Hepatocyte (in vitro differentiated cells): ENCODE measurements around the gene UROC1.

Experiments used
- EZH2 ChIP-seq: fragments of 200-600 bp; sonication (generic); IDR thresholded peaks from 2 replicates; pipeline ENCODE4 v1.6.1; 2016; ENCODE audit warnings: antibody characterized with exemption, mild to moderate bottlenecking, borderline replicate concordance
- TF ChIP-seq, protein P1 (sequence below): fragments of 200-600 bp; sonication (generic); IDR thresholded peaks from 2 replicates; pipeline ENCODE4 v1.5.1; 2016; ENCODE audit warnings: antibody characterized with exemption, mild to moderate bottlenecking; ENCODE audit not compliant: poor library complexity

DNA sequence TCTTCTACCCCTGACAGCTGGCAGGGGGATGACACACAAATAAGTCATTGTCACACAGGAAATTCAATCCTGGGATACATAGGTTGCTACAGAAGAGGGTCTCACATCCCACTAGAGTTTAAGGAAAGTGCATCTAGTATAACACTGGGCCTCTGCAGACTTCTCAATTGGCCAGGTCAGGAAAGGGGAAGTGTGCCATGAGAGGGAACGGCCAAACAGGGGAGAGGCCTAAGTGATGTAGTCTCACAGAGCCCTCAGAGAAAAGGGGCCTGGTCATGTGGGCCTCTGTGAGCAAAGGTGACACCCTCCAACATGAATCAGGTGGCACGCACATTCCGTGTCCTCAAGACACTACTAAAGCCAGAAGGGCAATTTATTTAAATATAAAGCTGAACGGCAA is 53.1 kb downstream of the UROC1 start:
- TF ChIP-seq, protein P1, sequence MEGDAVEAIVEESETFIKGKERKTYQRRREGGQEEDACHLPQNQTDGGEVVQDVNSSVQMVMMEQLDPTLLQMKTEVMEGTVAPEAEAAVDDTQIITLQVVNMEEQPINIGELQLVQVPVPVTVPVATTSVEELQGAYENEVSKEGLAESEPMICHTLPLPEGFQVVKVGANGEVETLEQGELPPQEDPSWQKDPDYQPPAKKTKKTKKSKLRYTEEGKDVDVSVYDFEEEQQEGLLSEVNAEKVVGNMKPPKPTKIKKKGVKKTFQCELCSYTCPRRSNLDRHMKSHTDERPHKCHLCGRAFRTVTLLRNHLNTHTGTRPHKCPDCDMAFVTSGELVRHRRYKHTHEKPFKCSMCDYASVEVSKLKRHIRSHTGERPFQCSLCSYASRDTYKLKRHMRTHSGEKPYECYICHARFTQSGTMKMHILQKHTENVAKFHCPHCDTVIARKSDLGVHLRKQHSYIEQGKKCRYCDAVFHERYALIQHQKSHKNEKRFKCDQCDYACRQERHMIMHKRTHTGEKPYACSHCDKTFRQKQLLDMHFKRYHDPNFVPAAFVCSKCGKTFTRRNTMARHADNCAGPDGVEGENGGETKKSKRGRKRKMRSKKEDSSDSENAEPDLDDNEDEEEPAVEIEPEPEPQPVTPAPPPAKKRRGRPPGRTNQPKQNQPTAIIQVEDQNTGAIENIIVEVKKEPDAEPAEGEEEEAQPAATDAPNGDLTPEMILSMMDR = no peak
- no peak for TF ChIP-seq EZH2
